Renal pelvis (tissue), 4 donors: ENCODE data around the gene FANCB. TPM values are rescaled to one million over a fixed set of nuclear protein-coding genes. Genes with fewer than 3 reads are reported as not detected.

Experiments used
- DNase-seq: peaks from one replicate; pipeline ENCODE4 v3.0.0-alpha.2; 2013
- polyA plus RNA-seq, 3 donors: library from polyadenylated mRNA; unstranded; fragments of 120-200 nt; gene quantifications; one replicate each; pipeline ENCODE4 v1.2.1, GENCODE V29; 2013; ENCODE audit not compliant: insufficient read length in 3 of 3

FANCB gene
- polyA plus RNA-seq, 3 donors, result 3.2 to 3.5 (median 3.5) TPM

DNA sequence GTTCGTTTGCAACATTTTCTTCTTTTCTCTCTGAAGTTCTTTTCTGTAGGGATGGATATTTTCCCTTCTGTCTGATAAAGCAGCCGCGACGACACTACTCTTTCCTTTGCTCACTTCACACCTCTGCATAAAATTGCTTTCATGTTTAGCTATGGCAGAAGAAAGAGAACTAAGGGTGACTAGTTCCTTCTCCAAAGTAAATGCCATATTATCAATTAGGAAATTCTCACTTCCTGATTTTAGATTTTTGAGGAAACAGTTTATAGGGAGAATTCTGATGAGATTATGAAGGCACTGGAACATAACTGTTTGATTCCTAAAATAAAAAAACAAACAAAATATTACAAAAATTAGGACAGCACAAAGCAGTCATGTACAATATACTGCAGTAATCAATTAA, 29.2 kb downstream of the FANCB start:
- DNase-seq, result no peak

DNA sequence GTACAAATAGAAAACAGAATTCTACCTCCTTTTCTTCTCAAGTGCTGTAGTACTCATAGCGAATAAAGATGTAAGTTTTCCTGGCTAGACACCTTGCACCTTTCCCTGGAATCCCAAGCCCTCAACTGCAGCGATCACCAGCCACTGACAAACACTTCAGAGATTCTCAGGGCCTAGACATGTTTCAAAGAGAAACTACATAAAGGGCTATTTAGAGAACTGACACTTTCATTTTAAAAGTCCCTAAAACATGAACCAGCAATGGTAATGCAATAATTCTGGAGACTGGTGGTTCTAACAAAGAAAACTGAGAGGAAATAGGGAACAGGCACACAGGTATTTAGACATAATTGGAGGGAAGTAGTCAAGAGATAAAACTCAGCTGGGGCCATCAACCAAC, 35.7 kb downstream of the FANCB start:
- no peak for DNase-seq

- no peak for DNase-seq
Observed at GRCh38 chrX:14832586-14832985, 40.3 kb downstream of the FANCB start.

DNA sequence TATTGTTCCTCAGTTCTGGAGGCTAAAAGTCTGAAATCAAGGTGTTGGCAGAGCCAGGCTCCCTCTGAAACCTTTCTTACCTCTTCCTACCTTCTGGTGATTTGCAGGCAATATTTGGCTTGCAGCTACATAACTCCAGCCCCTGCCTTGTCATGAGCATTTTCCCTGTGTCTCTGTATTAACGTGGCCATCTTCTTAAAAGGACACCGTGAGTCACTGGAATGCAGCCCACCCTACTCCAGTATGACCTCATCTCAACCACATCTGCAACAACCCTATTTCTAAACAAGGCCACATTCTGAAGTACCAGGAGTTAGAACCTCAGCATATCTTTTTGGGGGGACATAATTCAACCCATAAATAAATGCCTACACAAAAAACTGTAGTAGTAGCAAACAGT, 40.7 kb downstream of the FANCB start:
- no peak for DNase-seq

GRCh38 chrX:14829643-14830042, 43.2 kb downstream of the FANCB start:
- no peak for DNase-seq

GRCh38 chrX:14826319-14826718, 46.5 kb downstream of the FANCB start:
- DNase-seq, result no peak

DNA sequence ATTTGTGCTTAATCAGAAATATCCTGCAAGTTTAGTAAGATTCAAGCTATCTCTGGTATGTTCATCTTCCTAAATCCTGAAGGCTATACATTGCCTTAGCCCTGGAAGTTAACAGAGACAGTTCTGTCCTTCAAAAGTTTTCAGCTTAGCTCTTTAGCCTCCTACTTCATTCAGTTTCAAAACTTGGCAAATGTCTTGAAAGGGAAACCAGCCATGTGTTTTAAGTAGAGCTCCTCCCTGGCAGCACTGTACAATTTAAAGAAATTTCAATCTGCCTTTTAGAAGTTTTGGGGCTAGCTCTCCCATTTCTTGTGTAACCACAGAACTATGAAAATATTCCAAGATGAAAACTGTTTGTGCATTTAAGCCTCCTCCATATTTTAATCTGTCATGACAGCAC, 47.0 kb downstream of the FANCB start:
- DNase-seq, result no peak

DNA sequence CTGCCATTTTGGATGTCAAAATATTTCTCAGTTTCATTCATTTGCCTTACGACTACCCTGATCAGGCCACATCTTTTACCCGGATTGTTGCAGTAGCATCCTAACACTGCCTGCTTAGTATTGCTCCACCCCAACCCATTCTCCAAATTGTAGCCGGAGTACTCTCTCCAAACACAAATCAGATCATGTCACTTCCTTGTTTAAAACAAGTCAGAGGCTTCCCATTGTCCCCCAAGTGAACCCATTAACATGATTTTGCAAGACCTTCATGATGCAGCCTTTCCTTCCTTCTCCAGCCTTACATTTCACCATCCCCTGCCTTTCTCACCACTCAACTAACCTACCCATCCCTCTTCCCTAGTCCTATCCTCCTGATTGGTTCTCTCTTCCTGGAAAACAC, 53.1 kb downstream of the FANCB start:
- DNase-seq, result no peak

GRCh38 chrX:14817571-14817970, 55.3 kb downstream of the FANCB start:
- DNase-seq, result no peak

DNA sequence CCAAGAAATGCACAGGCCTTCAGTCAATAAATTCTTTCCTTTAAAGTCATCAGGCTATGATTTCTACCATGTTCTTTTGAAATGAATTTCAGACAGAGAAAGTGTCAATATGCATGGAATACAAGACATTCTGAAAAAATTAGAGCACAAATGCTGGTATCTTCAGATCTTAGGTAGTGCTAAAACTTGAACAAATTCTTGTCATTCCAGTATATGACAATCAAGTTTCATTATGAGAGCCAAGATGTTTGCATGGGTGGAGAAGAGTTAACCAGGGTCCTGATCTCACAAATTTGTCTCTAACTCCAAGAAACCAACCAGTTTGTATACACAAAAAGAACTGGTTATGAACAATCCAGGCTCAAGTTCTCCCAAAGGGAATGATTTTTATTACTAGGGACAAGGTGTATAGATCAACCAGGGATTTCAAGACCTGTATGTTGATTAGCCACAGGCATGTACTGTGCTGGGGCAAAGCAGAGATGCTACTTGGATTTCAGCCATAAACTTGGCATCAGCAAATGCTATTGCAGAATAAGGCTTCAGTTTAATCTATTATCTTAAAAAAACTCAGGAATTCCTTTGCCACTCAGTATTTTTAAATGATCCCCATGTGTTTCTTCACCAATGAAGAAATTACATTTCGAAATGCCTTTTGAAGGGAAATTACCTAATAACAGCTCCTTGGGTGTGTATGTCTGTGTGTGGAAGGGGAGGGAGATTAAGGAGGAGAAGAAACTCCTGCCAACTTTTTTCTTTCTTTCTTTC, 69.7 kb downstream of the FANCB start:
- DNase-seq, result no peak

GRCh38 chrX:14801136-14801535, 71.7 kb downstream of the FANCB start:
- no peak for DNase-seq

DNA sequence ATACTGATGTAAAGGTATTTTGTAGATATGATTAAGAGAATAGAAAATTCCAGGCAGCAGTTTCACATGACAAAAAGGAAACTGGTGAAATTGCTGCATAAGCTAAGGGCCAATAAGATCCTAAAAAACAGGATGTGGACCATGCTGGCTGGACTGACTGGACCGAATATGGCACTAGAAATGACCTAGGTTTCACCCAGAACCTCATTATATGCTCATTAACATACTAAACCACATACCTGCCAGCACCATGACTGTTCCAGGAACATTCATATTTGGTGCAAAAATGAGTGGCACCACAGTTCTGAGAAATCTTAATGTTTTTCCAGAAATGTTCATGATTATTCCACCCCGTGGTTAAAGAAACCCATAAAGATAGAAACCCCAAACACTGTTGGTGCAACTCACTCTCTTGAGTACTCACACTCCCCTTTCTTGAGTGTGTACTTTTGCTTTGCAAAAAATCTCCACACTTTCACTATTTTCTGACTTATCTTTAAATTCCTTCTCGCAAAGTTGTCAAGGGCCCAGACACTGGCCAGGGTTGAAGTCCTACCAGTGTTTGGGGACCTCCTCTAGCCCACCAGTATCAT, 74.0 kb downstream of the FANCB start:
- DNase-seq, result no peak

Other genes with a start within 250 kb of the FANCB start
- 10 to 100 TPM; 15.4 to 29.7 (median 20.1) TPM for gene MOSPD2, start 352 bp upstream of the FANCB start, polyA plus RNA-seq